ENCODE results near the gene GALNS. TPM values are rescaled to one million over a fixed set of nuclear protein-coding genes. Genes with fewer than 3 reads are reported as not detected.
A peak's percentile ranks its signal among the peaks of the same experiment; 100 is the strongest.

Gene GALNS
- total and polyA plus RNA-seq, 2 of the 8 experiments (the other 6 are each of a cell fraction or from before 2014, with no cell fraction given): 8.9 to 17.8 TPM

DNA sequence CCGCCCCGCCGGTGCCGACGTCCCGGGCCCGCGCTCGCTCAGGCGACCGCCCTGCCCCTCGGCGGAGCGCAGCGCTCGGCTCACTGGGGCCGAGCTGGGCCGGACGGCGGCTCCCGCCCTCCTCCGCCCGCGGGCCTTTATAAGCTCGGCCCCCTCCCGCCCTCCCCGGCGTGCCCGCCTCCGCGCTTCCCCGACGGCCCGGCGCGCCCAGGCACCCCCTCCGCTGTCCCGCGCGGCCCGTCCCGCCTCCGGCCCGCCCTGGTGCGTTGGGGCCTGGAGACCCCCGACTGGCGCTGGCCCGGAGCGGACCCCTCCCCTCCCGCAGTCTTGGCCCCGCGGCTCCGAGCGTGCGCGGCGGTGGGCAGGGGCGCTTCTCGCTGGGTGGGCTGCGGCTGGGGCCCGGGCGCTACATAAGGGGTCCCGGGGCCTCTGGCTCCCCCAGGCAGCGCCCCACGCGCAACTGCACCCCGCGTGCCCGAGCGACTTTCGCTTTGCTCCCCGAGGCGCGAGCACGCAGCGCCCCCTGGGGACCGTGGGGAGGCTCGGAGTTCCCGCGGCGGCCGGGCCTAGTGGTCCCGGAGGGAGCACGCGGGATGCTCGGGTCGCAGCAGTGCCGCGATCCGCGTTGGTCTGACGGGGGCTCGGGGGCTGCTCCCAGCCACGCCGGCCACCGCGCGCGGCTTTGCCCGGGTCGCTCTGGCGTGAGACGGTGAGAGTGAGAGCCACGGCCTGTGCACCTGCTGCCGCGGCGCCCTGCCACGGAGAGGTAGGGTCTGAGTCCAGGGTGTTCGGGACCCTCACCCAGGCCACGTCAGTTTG is 71.4 kb downstream of the GALNS start, which contains the start of gene PIEZO1 (continued):
- TF ChIP-seq, protein P1, sequence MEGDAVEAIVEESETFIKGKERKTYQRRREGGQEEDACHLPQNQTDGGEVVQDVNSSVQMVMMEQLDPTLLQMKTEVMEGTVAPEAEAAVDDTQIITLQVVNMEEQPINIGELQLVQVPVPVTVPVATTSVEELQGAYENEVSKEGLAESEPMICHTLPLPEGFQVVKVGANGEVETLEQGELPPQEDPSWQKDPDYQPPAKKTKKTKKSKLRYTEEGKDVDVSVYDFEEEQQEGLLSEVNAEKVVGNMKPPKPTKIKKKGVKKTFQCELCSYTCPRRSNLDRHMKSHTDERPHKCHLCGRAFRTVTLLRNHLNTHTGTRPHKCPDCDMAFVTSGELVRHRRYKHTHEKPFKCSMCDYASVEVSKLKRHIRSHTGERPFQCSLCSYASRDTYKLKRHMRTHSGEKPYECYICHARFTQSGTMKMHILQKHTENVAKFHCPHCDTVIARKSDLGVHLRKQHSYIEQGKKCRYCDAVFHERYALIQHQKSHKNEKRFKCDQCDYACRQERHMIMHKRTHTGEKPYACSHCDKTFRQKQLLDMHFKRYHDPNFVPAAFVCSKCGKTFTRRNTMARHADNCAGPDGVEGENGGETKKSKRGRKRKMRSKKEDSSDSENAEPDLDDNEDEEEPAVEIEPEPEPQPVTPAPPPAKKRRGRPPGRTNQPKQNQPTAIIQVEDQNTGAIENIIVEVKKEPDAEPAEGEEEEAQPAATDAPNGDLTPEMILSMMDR (IDR thresholded peaks at IDR 0.05; ENCODE audit: control extremely low read depth in 1 of 3, insufficient read depth in 1 of 3, low read depth in 1 of 3, low read length in 3 of 3): peak; percentile 49 to 67 (median 55)
- TF ChIP-seq SP2 (IDR thresholded peaks at IDR 0.05; ENCODE audit: low read length) (no peak), CREB1 (IDR thresholded peaks at IDR 0.05) (peak; percentile 18; the same call in 1 of the 2 replicates), HDAC2 (IDR thresholded peaks at IDR 0.05; ENCODE audit: borderline replicate concordance in 1 of 2, low read depth in 2 of 2, low read length in 2 of 2) (peak in 1 of 2 experiments; percentile 81; a peak in 2 of 4 replicates), BACH1 (IDR thresholded peaks at IDR 0.05; ENCODE audit: low read length) (peak; percentile 88), ASH2L (IDR thresholded peaks at IDR 0.05; ENCODE audit: low read length) (peak; percentile 30), SUZ12 (IDR thresholded peaks at IDR 0.05; ENCODE audit: low read length) (peak; percentile 36; the same call in 1 of the 2 replicates)
- TF ChIP-seq, protein P2, sequence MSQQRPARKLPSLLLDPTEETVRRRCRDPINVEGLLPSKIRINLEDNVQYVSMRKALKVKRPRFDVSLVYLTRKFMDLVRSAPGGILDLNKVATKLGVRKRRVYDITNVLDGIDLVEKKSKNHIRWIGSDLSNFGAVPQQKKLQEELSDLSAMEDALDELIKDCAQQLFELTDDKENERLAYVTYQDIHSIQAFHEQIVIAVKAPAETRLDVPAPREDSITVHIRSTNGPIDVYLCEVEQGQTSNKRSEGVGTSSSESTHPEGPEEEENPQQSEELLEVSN (IDR thresholded peaks at IDR 0.05): no peak; the same call in 1 of the 2 replicates
